HepG2 (cell line): Measurements from ENCODE around the gene SYNE3. TPM values are rescaled to one million over a fixed set of nuclear protein-coding genes. Genes with fewer than 3 reads are reported as not detected.

Experiments
- CBX1 ChIP-seq: IDR thresholded peaks from one replicate; pipeline ENCODE4 v1.6.1; 2016; ENCODE audit warnings: antibody characterized with exemption, low read depth
- CTCF ChIP-seq: sonication (generic); formaldehyde crosslinking; IDR thresholded peaks from 2 replicates; pipeline ENCODE4 v1.5.0; 2020; ENCODE audit warnings: mild to moderate bottlenecking, missing genetic modification reagents, moderate library complexity
- GATA4 ChIP-seq: sonication (generic); IDR thresholded peaks from 2 replicates; pipeline ENCODE4 v1.6.1; 2016; ENCODE audit warnings: antibody characterized with exemption, low read depth, borderline replicate concordance
- GFI1 ChIP-seq: sonication (generic); formaldehyde crosslinking; IDR thresholded peaks from 2 replicates; pipeline ENCODE4 v1.5.0; 2020; ENCODE audit warnings: missing genetic modification reagents, mild to moderate bottlenecking, borderline replicate concordance
- HNF1B ChIP-seq: sonication (generic); formaldehyde crosslinking; IDR thresholded peaks from 2 replicates; pipeline ENCODE4 v1.5.1; 2020; ENCODE audit warnings: mild to moderate bottlenecking, moderate library complexity, missing genetic modification reagents
- KDM2A ChIP-seq: sonication (generic); formaldehyde crosslinking; IDR thresholded peaks from 2 replicates; pipeline ENCODE4 v1.4.0; 2020; ENCODE audit warnings: low read depth, missing genetic modification reagents, borderline replicate concordance
- NFE2L2 ChIP-seq: fragments of 150-350 bp; IDR thresholded peaks from 2 replicates; pipeline ENCODE4 v1.6.1; 2014; ENCODE audit warnings: low read length
- NFYB ChIP-seq: sonication (generic); formaldehyde crosslinking; IDR thresholded peaks from 2 replicates; pipeline ENCODE4 v1.4.0; 2020; ENCODE audit warnings: missing genetic modification reagents
- REL ChIP-seq: sonication (generic); formaldehyde crosslinking; conservative IDR thresholded peaks from 2 replicates; pipeline ENCODE4 v1.8.0; 2022; ENCODE audit warnings: mild to moderate bottlenecking, missing genetic modification reagents, moderate library complexity
- REST ChIP-seq, 2 experiments: IDR thresholded peaks; 2 replicates each; pipeline ENCODE4 v1.6.1; 2011 to 2012; ENCODE audit warnings: low read length in 2 of 2, borderline replicate concordance in 1 of 2, low read depth in 1 of 2, mild to moderate bottlenecking in 1 of 2, moderate library complexity in 1 of 2
- ZNF256 ChIP-seq: sonication (generic); formaldehyde crosslinking; conservative IDR thresholded peaks from 2 replicates; pipeline ENCODE4 v1.4.0; 2020; ENCODE audit warnings: missing genetic modification reagents
- ZNF264 ChIP-seq: sonication (generic); formaldehyde crosslinking; IDR thresholded peaks from 2 replicates; pipeline ENCODE4 v1.4.0; 2020; ENCODE audit warnings: missing genetic modification reagents
- ZNF484 ChIP-seq: sonication (generic); formaldehyde crosslinking; IDR thresholded peaks from 2 replicates; pipeline ENCODE4 v1.5.1; 2020; ENCODE audit warnings: mild to moderate bottlenecking, low read depth, missing genetic modification reagents, borderline replicate concordance
- ZNF512B ChIP-seq: sonication (generic); formaldehyde crosslinking; IDR thresholded peaks from 2 replicates; pipeline ENCODE4 v1.5.1; 2020; ENCODE audit warnings: missing genetic modification reagents, mild to moderate bottlenecking, borderline replicate concordance
- ZNF564 ChIP-seq: sonication (generic); formaldehyde crosslinking; IDR thresholded peaks from 2 replicates; pipeline ENCODE4 v1.8.1; 2023; ENCODE audit warnings: mild to moderate bottlenecking, missing genetic modification reagents
- ZNF850 ChIP-seq: sonication (generic); formaldehyde crosslinking; conservative IDR thresholded peaks from 2 replicates; pipeline ENCODE4 v1.9.0; 2021; ENCODE audit warnings: mild to moderate bottlenecking, missing genetic modification reagents
- ZSCAN21 ChIP-seq: sonication (generic); formaldehyde crosslinking; IDR thresholded peaks from 2 replicates; pipeline ENCODE4 v1.8.0; 2022; ENCODE audit warnings: mild to moderate bottlenecking, missing genetic modification reagents, moderate library complexity, borderline replicate concordance
- polyA plus RNA-seq, 8 experiments: library from polyadenylated mRNA; depleted of rRNA in 3 of 8; stranded (reverse) in 7 of 8; unstranded in 1 of 8; fragments of >200 nt; fragmentation: Illumina TruSeq in 4 of 8; extraction: Trizol in 4 of 8; gene quantifications; 2 replicates each; pipeline versions ENCODE4 v1.2.1 to v1.2.3, GENCODE V29; 2011 to 2016; ENCODE audit warnings: low read depth in 4 of 8, missing spikeins in 1 of 8, mixed read lengths in 1 of 8; ENCODE audit not compliant: insufficient read depth in 1 of 8
- total RNA-seq, 5 experiments: library from RNA; depleted of rRNA; stranded (reverse); fragments of >200 nt; fragmentation: Illumina TruSeq; extraction: Trizol; gene quantifications; 2 replicates each; pipeline ENCODE4 v1.2.3, GENCODE V29; 2016; ENCODE audit warnings: low read depth in 1 of 5

Gene SYNE3
- total and polyA plus RNA-seq, 2 of the 13 experiments (the other 11 are each of a cell fraction or from before 2014, with no cell fraction given) = 7.8 to 8.0 TPM

GRCh38 chr14:95534299-95535225, 18.1 kb upstream of the SYNE3 start, which contains the start of gene GLRX5 (continued):
- no peak for TF ChIP-seq ZNF512B (CRISPR knock-in tag)
- no peak for TF ChIP-seq HNF1B (CRISPR knock-in tag)
- TF ChIP-seq ZNF850 (CRISPR knock-in tag) = no peak
- TF ChIP-seq REL (CRISPR knock-in tag) = no peak
- no peak for TF ChIP-seq ZNF484 (CRISPR knock-in tag)
- no peak for TF ChIP-seq CTCF (CRISPR knock-in tag)
- TF ChIP-seq ZNF264 (CRISPR knock-in tag) = no peak
- peak; percentile 9; the same call in 1 of the 2 replicates for TF ChIP-seq ZSCAN21 (CRISPR knock-in tag)
- no peak for TF ChIP-seq GATA4
- TF ChIP-seq ZNF564 (CRISPR knock-in tag) = no peak
- no peak for TF ChIP-seq ZNF256 (CRISPR knock-in tag)
- TF ChIP-seq NFE2L2 = no peak
- peak; percentile 98 for TF ChIP-seq NFYB (CRISPR knock-in tag)
- TF ChIP-seq REST (IDR thresholded peaks at IDR 0.05; ENCODE audit: borderline replicate concordance in 1 of 2, low read depth in 1 of 2, low read length in 2 of 2) = peak in 1 of 2 experiments; percentile 44; a peak in 1 of 4 replicates
- peak; percentile 53; the same call in 1 of the 2 replicates for TF ChIP-seq GFI1 (CRISPR knock-in tag)
- TF ChIP-seq CBX1 = no peak
- peak; percentile 63; the same call in 1 of the 2 replicates for TF ChIP-seq KDM2A (CRISPR knock-in tag)
